GF-D8 (cell line): ENCODE data around the gene CCDC148.

Experiments used
- DNase-seq: peaks from one replicate; lab custom pipeline; 2025; lab: John Stamatoyannopoulos, UW

Gene CCDC148

DNA sequence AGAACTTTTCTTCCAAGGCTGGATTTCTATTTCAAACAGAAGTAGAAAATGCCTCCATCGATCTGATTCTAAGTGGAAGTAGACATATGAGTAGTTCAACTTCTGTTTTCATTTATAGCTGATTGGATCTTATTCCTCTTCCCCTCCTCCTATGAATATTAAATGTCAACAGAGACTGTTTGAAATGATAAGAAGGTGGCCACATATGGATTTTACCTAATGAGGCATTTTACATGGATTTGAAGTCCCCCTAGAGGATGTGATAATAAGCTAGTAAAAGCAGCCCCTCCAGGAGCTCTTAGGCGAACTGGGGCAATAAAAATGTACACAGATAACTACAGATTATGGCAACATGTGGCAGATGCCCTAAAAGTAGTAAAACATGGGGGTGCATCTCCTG is 283.8 kb downstream of the CCDC148 start:
- no peak for DNase-seq

DNA sequence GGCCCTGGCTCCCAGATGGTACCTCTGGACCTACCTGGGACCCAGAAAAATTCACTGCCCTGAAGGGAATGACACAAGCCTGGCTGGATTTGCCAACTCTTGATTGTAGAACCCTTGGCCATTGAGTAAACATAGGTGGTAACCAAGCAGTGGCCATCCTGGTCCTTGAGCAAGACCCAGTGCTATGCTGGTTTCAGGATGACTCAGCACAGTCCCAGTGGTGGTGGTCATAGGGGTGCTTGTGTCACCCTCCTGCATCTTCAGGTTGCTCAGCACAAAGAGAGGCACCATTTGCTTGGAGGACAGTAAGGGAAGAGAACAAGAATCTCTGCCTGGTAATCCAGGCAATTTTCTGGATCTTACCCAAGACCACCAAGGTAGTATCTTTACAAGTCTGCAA is 302.0 kb downstream of the CCDC148 start:
- no peak for DNase-seq

DNA sequence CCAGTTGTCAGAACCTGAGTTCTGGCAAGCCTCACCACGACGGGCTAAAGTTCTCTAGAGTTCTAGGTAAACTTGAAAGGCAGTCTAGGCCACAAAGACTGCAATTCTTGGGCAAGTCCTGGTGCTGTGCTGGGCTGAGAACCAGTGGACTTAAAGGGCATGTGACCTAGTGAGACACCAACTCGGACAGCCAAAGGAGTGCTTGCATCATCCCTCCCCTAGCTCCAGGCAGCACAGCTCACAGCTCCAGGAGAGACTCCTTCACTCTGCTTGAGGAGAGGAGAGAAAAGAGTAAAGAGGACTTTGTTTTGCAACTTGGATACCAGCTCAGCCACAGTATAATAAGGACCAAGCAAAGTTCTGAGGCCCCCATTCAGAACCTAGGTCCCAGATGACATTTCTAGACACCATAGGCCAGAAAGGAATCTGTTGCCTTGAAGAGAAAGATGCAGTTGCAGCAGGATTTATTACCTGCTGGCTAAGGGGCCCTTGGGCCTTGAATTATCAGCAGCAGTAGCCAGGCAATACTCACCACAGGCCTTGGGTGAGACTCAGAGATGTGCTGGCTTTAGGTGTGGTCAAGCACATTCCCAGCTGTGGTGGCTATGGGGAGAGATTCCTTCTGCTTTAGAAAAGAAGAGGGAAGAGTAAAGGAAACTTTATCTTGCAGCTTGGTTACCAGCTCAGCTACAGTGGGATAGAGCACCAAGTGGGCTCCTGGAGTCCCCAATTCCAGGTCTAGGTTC is 303.1 kb downstream of the CCDC148 start:
- no peak for DNase-seq

DNA sequence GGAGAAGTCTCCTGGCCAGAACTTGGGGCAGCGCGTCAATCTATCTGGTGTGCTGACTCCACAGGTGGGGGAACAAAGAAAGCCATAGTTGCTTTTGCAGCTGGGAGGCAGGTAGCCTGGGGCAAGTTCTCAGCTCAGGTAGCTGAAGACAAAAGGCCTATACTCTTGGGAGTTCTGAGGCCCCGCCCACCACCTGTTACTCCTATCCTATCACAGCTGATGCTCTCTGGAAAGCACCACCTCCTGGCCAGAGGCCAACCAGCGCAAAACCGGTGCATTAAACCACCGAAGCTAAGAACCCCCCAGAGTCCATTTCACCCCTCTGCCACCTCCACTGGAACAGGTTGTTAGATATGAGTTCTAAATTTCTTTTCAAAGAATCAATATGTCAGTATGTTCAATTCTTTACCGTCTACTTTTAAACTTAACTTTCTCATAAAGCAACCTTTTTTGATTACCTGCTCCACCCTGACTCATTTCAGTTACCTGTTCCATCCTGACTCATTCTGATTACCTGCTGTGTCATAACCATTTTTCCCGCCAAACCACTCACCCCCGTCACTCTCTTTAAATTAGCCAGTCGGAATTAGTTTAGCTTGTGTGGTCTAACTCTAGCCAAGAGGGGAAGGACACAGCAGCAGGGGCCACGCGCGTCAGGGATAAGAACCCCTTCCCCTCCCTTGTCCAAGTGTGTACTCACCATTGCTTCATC is 311.5 kb downstream of the CCDC148 start:
- DNase-seq, result no peak

DNA sequence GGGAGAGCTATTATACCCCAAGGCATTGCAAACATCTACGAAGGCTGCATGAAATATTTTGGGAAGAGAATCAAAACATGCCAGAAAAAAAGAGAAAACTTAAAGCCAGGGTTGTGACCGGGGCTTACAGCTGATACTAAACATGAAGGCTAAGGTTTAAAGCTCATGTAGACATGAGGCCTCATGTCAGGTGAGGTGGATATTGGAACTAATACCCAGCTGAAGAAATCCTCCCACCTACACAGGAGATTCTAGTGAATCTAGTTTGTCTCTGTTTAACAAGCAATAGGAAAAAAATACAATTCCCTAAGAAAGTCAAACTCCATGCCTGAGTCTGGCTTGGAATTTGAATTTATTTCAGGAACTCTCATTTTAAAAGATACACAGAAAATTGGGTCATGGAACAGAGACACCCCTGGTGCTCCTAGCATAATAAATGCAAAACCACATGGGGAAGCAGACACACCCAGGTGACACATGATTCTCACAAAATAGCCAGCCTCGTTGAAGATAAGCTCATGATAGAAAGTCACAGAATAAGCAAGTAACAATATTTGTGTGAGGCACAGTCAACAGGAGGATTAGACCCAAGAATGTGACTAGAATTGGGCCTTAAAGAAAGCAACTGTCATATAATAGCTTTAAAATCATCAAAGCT is 312.7 kb downstream of the CCDC148 start:
- DNase-seq, result no peak

DNA sequence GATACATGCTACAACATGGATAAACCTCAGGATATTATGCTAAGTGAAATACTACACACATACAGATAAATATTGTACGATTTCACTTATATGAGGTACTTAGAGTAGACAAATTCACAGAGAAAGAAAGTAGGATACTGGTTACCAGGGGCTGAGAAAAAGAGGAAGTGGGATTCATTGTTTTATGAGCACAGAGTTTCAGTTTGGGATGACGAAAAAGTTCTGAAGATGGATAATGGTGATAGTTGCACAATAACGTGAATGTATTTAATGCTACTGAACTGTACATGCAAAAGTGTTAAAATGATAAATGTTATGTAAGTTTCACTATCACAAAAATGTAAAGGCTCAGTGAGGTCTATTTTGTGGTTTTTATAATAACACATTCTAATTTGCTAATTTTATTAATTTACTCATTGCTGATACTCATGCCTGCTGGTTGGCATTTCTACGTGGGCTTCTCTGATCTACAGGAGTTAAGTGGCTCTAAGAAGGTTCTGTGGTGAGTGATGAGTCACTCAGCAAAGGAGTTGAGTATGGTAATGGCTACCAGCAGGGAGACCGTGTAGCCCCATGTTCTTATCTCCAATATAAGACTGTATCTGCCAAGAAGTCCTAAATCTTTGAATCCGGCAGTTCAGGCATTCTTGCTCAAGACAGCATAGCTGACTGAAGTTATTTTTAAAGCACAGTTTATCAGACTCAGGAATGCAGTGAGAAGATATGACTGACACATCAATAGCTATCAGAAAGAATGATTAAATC is 313.8 kb downstream of the CCDC148 start:
- DNase-seq, result peak; percentile 23

DNA sequence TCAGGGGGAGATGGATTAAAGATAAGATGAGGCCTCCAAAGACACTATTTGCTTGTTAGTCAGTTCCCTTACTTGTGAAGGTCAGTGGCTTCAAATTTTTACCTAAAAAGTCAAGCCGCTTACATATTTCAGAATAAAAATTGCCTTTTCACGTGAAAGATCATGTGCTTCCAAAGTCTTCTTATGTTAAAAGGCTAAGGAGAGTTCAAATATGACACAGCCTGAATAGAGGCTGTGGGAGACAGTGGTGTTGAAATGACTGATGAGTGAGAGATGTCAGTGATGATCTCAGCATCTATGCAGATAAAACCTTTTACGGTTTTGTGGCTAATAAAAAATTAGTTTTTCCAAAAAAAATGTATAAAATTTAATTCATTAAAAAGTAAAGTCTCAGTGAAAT is 314.4 kb downstream of the CCDC148 start:
- DNase-seq, result no peak

DNA sequence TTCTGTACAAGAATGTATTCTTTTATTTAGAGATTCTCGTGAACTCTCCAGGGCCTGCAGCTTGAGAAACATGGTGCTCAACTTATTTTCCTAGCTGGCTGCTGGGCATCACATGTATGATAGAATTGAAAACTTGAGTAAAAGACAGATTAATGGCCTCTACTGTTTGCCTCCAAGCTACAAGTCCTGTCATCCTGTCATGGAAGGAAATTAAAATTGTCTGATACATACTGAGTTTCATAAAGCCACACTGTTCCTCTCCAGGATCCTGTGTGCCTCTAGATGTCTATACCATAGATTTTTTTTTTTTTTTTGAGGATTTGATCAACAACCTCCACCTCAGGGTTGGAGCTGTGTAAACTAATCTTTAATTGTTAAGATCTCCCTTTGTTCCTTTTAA is 316.4 kb downstream of the CCDC148 start:
- no peak for DNase-seq

DNA sequence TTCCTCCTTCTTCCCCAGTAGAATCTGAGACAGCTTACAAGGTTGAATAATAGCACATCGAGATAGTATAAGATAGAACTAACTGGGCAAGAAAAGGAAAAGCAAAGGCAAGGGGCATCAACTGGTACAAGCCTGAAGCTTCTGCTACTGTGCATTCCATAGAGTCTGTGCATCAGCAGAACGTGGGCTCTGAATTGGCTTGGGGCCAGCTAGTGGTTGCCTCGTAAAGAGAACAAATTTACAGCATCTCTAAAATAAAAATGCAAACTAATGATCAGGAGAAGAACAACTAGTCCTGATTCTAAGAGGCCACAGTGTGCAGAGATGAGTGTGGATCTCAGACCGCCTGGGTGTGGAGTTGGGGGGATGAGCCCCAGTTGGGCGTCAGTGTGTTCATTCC is 318.3 kb downstream of the CCDC148 start:
- DNase-seq, result no peak

DNA sequence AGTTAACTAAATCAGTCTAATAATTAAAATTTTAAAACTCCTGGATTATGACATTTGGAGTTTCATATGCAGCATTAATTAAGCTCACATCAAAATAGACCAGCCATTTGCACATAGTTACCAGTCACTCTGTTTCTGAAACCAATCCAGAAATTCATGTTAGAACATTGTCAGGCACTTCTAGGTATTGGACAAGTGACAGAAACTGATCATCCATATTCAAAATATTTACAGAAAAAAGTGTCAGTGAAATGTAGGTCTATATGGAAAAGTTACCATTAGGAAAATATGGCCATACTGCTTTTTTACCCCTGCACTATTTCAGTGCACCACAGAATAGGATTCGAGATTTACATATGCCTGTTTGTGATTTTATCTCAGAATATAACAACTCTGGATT is 321.5 kb downstream of the CCDC148 start:
- DNase-seq, result no peak

DNA sequence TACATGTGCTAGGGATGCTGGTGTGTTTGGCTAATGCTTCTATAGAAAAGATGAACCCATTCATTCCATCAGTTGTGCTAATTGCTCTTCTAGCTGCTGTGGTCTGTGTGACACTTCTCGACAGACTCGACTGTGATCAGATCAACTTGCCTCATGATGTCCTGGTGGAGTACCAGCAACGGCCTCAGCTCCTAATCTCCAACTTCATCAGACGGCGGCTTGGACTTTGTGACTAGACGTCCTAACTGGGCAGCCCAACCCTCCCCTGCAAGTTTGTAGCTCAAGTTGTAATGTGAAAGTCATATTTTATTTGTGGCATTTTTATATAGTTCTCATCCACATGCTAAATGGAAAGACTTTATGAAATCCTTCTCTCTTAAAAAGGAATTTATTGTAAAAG is 321.9 kb downstream of the CCDC148 start:
- no peak for DNase-seq

DNA sequence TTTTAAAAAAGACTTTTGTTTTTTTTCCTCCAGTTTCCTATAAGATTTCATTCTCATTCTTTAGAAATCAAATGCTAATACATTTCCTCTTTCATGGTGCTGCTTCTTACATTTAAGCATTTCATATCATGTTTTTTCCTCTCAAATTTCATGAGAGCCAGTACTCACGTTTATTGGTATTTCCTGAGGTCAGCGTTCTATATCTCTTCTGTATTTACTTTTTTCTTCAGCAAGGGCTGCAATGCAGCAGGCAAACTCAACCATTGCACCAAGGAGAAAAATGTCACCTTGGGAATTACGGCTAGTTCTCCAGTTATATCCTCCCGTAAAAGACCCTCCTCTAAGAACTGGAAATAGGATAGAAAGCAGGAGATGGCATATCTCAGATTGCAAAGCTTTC is 322.5 kb downstream of the CCDC148 start:
- DNase-seq, result no peak

DNA sequence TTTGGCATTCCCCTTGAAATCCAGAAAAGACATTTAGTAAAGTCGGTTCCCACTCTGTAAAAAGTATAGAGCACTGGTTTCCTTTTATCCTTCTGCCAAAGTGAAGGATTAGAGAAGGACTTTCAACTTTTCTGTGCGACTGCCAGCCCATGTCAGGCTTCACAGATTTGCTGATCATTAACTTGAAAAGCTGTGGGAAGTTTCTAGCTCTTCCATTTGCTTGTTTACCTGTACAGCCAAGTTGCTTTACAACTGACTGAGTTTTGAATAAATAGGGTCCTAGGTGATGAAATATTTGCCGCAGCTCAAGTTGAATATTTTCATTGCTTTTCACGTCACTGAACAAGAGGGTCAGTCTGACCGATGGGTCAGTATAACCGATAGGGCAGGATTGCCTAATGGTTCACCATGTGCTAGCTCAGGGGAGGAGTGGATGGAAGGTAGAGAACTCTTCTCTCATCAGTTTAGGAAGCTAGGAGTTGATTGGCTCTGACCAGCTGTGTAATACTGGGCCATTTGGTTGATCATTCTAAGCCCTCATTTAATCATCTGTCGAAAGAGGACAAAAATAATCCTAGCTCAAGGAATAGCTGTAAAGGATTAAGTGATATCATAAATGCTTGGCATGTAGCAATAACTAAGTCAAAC is 324.5 kb downstream of the CCDC148 start:
- no peak for DNase-seq

DNA sequence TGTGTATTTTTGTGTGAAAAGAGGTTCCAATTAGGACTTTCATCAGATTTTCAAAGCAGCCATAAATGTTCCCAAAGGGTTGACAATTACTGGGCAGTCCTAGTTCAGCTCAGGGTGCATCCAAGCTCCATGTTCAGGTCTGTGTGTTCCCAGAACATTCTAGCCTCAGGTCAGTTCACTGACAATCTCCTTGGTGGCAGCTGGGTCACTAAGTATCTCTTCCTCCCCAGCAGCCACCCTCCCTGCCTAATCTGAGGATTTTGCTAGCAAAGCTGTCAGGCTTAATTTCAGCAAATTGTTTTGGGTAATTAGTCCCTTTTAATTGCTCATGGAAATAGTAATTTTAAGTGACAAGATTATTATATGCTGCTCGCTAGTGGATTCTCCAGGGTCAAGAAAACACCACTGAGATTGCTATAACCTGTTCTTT is 325.1 kb downstream of the CCDC148 start:
- DNase-seq, result no peak

DNA sequence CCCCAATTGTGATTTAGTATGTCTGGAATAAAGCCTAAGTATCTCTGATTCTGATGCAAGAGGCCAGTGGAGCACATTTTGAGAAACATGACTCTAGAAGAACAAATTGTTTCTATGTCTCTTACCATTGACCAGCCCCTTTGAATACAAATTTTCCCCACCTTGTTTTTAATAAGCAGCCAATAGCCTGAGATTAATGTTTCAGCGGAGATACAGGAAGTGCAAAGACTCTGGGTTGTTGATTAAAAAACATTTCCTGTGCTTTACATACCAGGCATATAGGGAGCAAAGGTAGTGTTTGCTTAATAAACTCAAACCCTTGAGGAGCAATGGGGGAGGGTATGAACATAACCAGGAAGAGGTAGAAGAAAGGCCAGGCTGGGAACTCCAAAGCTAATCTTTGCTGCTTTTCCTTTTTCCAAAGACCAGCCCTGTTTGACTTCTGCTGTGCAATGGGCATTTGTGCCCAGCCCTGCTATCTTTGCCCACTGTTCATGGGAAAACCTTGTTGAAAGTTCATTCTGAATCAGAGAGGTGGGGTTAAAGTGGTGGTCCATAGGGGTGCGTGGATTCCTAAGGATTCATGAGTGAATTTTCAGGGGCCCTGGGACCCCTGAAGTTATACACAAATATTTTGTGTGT is 325.6 kb downstream of the CCDC148 start:
- DNase-seq, result no peak

DNA sequence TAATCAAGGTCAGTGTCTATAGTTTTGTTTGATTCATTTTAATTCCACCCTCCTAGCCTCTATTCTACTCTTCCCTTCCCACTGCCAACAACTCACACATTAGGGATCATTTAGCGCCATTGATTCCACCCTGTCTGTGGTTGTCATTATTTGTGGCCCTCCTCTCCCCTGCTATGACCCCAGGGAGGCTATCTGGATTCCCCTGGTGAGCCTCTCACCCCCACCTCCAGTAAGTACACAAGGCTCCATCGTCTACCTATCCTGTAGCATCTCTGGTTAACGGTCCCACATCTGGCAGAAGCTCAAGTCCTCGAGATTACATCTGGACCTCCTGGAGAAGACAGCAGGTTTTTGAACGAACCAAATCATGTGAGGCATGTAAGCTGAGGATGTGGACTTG is 327.5 kb downstream of the CCDC148 start:
- no peak for DNase-seq

DNA sequence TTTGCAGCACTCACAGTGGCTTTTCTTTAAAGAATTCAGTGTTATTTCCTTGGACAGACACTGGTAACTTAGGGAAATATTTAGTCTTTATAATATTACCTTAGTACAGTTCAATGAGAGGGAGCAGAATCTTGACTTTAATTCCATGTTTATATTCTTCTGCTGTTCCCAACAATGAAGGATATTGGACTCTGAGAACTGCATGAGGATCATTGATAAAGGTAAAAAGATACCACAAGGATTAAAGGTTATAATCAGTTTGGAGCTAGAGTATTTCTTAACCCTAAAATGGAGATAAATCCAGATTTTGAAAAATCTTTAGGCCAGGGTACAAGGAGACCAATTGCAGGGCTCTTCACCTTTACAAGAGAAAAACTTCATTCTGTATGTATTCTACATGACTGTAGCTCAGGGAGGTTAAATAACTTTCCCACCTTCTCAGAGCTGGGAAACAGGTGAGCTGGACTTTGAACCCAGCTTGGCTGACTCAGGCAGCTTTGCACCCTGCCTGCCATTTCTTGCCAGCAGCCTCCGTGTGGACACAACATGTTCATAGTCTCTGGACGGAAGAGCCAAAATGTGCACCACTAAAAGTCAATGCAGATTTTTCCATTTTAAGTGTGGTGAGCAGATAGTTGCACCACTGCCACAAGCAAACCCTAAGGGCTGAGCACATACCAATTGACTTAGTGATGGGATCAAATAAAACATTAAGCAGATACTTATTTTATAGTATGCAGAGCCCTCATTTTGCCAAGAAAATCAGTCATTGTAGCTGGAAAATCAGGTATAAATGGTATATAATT is 328.2 kb downstream of the CCDC148 start:
- no peak for DNase-seq

DNA sequence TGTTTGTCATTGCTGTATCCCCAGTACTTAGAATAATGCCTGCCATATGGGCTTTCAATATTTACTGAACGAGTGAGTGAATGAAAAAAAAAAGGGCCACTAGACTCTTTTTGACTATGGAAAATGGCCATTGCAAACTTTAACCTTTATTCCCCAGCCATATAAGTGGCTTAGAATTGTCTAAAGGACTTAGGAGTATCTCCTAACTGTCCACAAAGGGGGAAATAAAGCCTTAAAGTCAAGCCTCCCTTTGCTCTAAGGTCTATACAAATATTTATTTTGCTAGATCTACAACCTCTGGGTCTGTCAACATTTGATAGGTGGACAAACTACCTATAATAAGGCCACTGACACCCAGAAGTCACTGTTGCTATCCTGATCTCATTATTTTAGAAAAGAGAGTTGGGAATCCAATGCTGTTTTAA is 329.2 kb downstream of the CCDC148 start:
- DNase-seq, result no peak

DNA sequence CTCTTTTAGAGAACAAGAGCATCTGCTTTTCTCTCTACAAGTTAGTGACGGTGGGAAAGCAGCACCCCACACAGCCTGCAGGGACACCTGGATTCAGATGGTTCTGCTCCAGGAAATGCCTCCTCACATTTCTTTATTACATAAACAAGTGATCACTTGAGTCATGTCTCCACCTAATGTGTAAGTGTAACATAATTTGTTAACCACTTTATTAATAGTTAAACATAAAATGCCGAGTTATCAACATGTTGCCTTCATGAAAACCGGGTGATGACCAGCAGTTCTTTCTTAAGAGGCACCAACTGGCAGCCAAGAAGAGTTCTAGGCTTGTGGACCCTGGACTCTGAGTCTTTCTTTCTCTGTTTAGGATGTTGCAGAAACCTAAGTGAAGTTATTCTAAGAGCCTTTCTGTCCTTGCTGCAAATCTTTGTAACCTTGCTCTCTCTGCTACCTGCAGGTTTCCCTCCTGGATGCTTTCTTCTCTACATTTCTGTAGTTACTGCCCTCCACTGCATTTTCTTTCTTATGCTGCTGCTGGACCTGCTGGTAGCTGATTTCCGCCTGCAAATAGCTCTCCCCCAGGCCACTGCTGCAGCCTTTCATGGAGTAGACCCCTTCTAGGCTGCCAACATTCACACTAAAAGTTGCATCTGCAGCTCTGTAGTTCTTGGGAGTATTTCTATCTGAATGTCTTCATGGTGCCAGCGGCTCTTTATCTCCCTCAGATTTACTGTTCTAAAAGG is 330.6 kb downstream of the CCDC148 start:
- DNase-seq, result no peak

DNA sequence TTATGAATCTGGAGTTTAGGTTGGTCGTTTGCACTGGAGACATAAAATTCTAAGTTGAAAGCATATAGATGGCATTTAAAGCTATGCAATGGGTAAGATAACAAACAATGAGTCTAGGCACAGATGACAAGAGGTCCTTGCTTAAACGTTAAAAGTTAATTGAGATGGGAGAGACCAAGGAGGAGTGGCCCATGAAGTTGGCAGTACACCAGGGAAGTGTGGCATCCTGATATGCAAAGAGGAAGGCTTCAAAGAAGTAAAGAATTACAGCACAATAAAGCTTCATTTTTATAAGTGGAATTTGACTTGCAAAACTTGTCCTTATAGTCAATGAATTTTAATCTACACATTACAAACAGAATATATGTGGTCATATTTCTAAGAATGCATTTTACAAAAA is 331.7 kb downstream of the CCDC148 start:
- DNase-seq, result no peak
